SU-DHL-6 (cell line): ENCODE data around the gene SHISA9.
A peak's percentile ranks its signal among the peaks of the same experiment; 100 is the strongest.

Source experiments
- H2AFZ ChIP-seq: fragments of 200-600 bp; sonication (generic); 2 replicates; pipeline ENCODE4 v1.6.1; 2014; ENCODE audit warnings: low read depth, mild to moderate bottlenecking, moderate library complexity, mixed read lengths, antibody characterized with exemption, low read length; ENCODE audit not compliant: severe bottlenecking
- H3F3A ChIP-seq: fragments of 200-600 bp; shearing (Covaris generic); 2 replicates; pipeline ENCODE4 v1.6.0; 2016; ENCODE audit warnings: antibody characterized with exemption, mild to moderate bottlenecking; ENCODE audit not compliant: insufficient read depth
- H3K27ac ChIP-seq: fragments of 200-600 bp; sonication (generic); 2 replicates; pipeline ENCODE4 v1.5.1; 2016; ENCODE audit warnings: low read depth, mild to moderate bottlenecking, low read length, moderate library complexity, mixed read lengths
- H3K27me3 ChIP-seq: fragments of 200-600 bp; sonication (generic), shearing (Covaris generic); 2 replicates; pipeline ENCODE4 v1.6.0; 2014; ENCODE audit warnings: mild to moderate bottlenecking, low read length
- H3K36me3 ChIP-seq: fragments of 200-600 bp; sonication (generic); 2 replicates; pipeline ENCODE4 v1.6.1; 2014; ENCODE audit warnings: mild to moderate bottlenecking, low read length, mixed read lengths
- H3K4me2 ChIP-seq: fragments of 300-600, 200-600 bp; shearing (Covaris generic), sonication (generic); 2 replicates; pipeline ENCODE4 v1.6.0; 2014; ENCODE audit warnings: low read length, low read depth, mild to moderate bottlenecking; ENCODE audit not compliant: poor library complexity, severe bottlenecking
- H3K4me3 ChIP-seq: fragments of 200-600 bp; sonication (generic); 2 replicates; pipeline ENCODE4 v1.5.1; 2014; ENCODE audit warnings: antibody characterized with exemption, low read length, mild to moderate bottlenecking, mixed read lengths; ENCODE audit not compliant: insufficient read depth, poor library complexity, severe bottlenecking
- H3K79me2 ChIP-seq: fragments of 200-600 bp; sonication (generic); 2 replicates; pipeline ENCODE4 v1.6.1; 2014; ENCODE audit warnings: mild to moderate bottlenecking, low read length, moderate library complexity; ENCODE audit not compliant: insufficient read depth
- H3K9ac ChIP-seq: fragments of 200-600 bp; sonication (generic); 2 replicates; pipeline ENCODE4 v1.7.0; 2014; ENCODE audit warnings: mild to moderate bottlenecking, low read length
- H3K9me2 ChIP-seq: fragments of 200-600 bp; sonication (generic); replicated peaks from 2 replicates; pipeline ENCODE4 v1.6.1; 2014; ENCODE audit warnings: low read length; ENCODE audit not compliant: insufficient read depth
- H3K9me3 ChIP-seq: fragments of 200-600 bp; sonication (generic); 2 replicates; pipeline ENCODE4 v1.6.1; 2014; ENCODE audit warnings: low read length, mixed read lengths; ENCODE audit not compliant: insufficient read depth
- H4K20me1 ChIP-seq: fragments of 200-600 bp; sonication (generic); 2 replicates; pipeline ENCODE4 v1.6.1; 2014; ENCODE audit warnings: low read depth, mild to moderate bottlenecking, antibody characterized with exemption, low read length, moderate library complexity, mixed read lengths
- EZH2phosphoT487 ChIP-seq: fragments of 200-600 bp; sonication (generic), shearing (Covaris generic); conservative IDR thresholded peaks from 2 replicates; pipeline ENCODE4 v1.6.1; 2018; ENCODE audit warnings: mild to moderate bottlenecking, antibody characterized with exemption, low read length, moderate library complexity, mixed read lengths
- TF ChIP-seq, protein P1 (sequence below): fragments of 200-600 bp; sonication (generic); IDR thresholded peaks from one replicate; pipeline ENCODE4 v1.5.1; 2017; ENCODE audit warnings: antibody characterized with exemption, mild to moderate bottlenecking, low read length, moderate library complexity; ENCODE audit not compliant: insufficient read depth, poor library complexity, severe bottlenecking

The SHISA9 gene

DNA sequence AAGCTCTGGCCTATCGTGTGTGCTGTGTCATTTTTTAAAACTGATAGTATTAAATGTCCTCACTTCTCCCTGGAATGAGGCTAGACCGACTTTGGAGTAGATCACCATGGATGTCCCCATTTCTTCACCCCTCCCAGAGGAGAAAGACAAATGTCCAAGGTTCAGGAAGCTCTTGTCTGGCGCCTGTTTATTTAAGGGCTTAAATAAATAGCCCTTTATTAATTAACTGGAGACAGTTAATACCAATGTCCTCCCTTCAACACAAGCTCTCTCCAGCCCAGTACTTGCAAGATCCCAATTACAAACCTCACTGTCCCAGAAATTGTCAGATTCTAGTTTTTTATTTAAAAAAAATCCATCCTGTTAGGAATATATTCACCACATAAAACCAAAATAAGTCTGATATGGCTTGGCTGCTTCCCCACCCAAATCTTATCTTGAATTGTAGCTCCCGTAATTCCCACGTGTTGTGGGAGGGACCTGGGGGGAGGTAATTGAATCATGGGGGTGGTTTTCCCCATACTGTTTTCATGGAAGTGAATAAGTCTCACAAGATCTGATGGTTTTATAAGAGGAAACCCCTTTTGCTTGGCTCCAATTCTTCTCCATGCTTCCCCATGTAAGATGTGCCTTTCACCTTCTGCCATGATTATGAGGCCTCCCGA lies 344.4 kb downstream of the SHISA9 start:
- no peaks in the 10 kb centered on the region for H3F3A ChIP-seq
- H3K4me3 ChIP-seq: no peak overlapping the region
- no peak overlapping the region for H2AFZ ChIP-seq
- H3K9me3 ChIP-seq: no peaks in the 10 kb centered on the region
- H3K4me2 ChIP-seq: no peak overlapping the region
- no peaks in the 10 kb centered on the region for H4K20me1 ChIP-seq
- no peak overlapping the region for H3K9ac ChIP-seq
- H3K27ac ChIP-seq: no peak overlapping the region
- TF ChIP-seq EZH2phosphoT487: no peak
- TF ChIP-seq, protein P1, sequence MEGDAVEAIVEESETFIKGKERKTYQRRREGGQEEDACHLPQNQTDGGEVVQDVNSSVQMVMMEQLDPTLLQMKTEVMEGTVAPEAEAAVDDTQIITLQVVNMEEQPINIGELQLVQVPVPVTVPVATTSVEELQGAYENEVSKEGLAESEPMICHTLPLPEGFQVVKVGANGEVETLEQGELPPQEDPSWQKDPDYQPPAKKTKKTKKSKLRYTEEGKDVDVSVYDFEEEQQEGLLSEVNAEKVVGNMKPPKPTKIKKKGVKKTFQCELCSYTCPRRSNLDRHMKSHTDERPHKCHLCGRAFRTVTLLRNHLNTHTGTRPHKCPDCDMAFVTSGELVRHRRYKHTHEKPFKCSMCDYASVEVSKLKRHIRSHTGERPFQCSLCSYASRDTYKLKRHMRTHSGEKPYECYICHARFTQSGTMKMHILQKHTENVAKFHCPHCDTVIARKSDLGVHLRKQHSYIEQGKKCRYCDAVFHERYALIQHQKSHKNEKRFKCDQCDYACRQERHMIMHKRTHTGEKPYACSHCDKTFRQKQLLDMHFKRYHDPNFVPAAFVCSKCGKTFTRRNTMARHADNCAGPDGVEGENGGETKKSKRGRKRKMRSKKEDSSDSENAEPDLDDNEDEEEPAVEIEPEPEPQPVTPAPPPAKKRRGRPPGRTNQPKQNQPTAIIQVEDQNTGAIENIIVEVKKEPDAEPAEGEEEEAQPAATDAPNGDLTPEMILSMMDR: no peak
- H3K9me2 ChIP-seq: no peaks in the 10 kb centered on the region
- no peaks in the 10 kb centered on the region for H3K79me2 ChIP-seq
- H3K36me3 ChIP-seq: no peaks in the 10 kb centered on the region
- no peaks in the 10 kb centered on the region for H3K27me3 ChIP-seq

DNA sequence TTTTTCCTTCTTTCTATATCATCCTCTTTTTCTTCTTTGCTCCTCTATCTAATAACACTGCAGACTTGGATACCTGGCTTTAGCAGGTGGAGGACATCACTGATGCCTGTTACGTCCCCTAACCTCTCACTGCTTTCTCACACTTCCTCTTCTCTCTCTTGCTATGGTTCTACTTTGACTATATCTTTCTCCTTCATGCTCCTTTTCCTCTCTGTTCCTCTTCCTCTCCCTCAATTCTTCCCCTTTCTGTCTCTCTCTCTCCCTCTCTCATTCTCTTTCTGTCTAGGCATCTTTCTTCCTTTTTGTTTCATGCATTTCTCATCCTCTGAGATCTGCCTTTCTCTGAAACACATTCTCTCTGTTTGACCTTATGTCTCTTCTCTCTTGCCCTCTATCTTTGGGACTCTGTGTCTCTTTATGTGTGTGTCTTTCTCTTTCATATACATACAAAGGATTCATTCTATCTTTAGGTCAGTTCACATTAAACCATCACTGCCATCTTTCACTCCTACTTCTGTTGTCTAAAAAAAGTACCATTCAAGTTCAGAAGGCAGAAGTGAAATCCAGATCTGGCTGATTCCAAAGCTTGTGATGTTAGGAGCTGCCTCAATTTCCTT lies 353.7 kb downstream of the SHISA9 start:
- H2AFZ ChIP-seq: peak overlapping the region; percentile 9
- no peaks in the 10 kb centered on the region; the same call in 1 of the 2 replicates for H3K36me3 ChIP-seq
- no peaks in the 10 kb centered on the region for H4K20me1 ChIP-seq
- no peak for TF ChIP-seq EZH2phosphoT487
- TF ChIP-seq, protein P1: no peak
- peak overlapping the region; percentile 31 for H3K4me2 ChIP-seq
- H3K79me2 ChIP-seq: no peaks in the 10 kb centered on the region
- H3K27me3 ChIP-seq: no peaks in the 10 kb centered on the region
- H3F3A ChIP-seq: peaks cover 3% of the 10 kb centered on the region; the same call in 1 of the 2 replicates
- peak overlapping the region; percentile 50 for H3K27ac ChIP-seq
- no peaks in the 10 kb centered on the region for H3K9me2 ChIP-seq
- H3K9me3 ChIP-seq: peaks cover 5% of the 10 kb centered on the region; the same call in 1 of the 2 replicates
- no peak overlapping the region for H3K4me3 ChIP-seq
- H3K9ac ChIP-seq: no peak overlapping the region

DNA sequence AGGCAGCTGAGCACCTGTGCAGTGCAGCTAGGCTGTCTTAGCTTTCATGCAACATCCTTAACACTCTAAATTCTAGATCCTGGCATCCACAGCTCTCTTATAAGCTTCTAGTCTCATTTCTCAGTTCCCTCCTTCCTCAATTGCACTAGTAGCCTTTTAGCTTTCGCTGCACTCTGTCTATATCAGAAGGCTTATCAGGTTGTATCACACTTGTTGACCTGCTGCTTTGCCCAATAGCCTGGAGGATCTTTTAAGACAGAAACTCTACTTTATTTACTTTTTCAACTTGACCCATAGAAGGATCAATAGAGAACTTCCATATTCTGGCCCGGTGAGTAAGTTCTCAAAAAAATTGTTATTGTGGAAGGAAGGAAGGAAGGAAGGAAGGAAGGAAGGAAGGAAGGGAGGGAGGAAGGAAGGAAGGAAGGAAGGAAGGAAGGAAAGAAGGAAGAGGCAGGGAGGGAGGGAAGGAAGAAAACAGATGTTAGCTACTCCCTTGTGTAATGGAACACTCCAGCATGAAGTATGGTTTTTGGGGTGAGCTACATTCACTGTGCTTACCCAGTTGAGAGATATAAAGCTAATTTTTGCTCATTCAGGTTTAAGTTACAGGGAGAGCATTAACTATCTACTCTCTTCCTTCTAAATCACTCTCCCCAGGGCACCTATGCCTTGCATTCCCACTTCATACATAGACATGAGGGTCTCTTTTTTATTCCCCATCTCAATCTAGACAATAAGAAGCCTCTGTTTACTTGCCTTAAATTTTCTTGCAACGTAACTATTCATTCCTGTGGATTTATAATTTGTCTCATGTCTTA lies 361.1 kb downstream of the SHISA9 start:
- peaks cover 12% of the 10 kb centered on the region; the same call in 1 of the 2 replicates for H3K9me3 ChIP-seq
- H3F3A ChIP-seq: no peaks in the 10 kb centered on the region
- H3K27ac ChIP-seq: no peak overlapping the region
- H3K4me3 ChIP-seq: no peak overlapping the region
- TF ChIP-seq, protein P1: no peak
- no peak for TF ChIP-seq EZH2phosphoT487
- no peaks in the 10 kb centered on the region for H3K27me3 ChIP-seq
- H4K20me1 ChIP-seq: no peaks in the 10 kb centered on the region
- no peak overlapping the region for H3K9ac ChIP-seq
- no peaks in the 10 kb centered on the region for H3K79me2 ChIP-seq
- no peak overlapping the region for H2AFZ ChIP-seq
- no peaks in the 10 kb centered on the region; the same call in 1 of the 2 replicates for H3K36me3 ChIP-seq
- no peak overlapping the region for H3K4me2 ChIP-seq
- H3K9me2 ChIP-seq: no peaks in the 10 kb centered on the region
